DMS53 (cell line): Measurements from ENCODE around the gene DAPK1.

Experiments used
- DNase-seq: peaks from one replicate; lab custom pipeline; 2025; lab: John Stamatoyannopoulos, UW

Gene DAPK1

DNA sequence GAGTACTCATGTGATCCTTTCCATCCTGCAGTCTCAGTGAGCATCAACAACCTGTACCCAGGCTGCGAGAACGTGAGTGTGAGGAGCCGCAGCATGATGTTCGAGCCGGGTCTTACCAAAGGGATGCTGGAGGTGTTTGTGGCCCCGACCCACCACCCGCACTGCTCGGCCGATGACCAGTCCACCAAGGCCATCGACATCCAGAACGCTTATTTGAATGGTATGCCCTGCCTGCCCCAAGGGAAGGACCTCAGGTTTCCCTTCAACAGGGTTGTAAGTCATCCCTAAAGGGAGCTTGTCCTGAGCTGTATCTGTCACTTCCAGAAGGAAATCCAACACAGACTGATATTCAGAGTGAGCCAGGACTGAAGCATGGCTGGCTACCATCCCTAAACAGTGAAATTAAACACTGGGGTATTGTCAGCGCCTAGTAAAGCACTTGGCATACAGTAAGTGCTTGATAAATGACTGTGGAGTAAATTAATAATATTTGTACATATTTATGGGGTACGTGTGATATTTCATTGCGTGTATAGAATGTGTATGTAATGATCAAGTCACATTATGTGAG, 188.9 kb downstream of the DAPK1 start:
- DNase-seq = no peak

- DNase-seq = no peak
Observed at GRCh38 chr9:87687207-87687606, 189.5 kb downstream of the DAPK1 start.

GRCh38 chr9:87694236-87694755, 196.6 kb downstream of the DAPK1 start:
- DNase-seq = no peak

- DNase-seq = no peak
Observed at GRCh38 chr9:87695523-87695922, 197.9 kb downstream of the DAPK1 start.

DNA sequence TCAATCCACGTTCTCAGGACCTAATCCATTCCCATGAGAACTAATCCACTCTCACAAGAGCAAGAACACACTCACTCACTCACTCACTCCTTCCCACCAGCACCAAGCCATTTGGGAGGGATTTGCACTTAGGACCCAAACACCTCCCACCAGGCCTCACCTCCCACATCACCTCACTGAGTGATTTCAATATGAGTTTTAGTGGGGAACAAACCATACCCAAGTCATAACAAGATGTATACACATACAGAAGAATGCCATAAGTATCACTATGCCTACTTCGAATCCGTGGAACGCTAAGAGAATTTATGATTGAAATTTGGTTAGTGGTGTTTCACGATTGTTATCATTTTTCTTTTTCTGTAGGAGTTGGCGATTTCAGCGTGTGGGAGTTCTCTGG, 199.0 kb downstream of the DAPK1 start:
- DNase-seq = no peak

GRCh38 chr9:87698069-87698809, 200.6 kb downstream of the DAPK1 start:
- DNase-seq = no peak

- no peak for DNase-seq
Observed at GRCh38 chr9:87699835-87700234, 202.2 kb downstream of the DAPK1 start.

DNA sequence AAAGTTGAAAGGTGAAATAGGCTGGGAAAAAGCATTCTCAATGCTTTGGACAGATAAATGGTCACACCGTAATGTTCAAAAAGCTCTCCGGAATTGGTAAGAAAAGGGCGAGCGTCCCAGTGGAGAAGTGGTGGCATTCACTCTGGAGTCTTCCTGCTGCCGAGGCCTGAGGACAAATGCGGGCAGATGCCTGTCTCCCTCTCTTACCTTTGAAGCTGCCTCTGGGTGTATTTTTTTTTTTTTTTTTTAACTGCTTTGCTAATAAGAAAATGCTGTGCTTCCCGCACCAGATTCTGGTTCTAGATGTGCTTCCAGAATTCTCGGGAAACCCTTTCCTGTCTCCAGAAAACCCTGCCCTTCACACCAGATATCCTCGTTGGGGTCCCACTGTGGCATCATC, 203.8 kb downstream of the DAPK1 start:
- no peak for DNase-seq

DNA sequence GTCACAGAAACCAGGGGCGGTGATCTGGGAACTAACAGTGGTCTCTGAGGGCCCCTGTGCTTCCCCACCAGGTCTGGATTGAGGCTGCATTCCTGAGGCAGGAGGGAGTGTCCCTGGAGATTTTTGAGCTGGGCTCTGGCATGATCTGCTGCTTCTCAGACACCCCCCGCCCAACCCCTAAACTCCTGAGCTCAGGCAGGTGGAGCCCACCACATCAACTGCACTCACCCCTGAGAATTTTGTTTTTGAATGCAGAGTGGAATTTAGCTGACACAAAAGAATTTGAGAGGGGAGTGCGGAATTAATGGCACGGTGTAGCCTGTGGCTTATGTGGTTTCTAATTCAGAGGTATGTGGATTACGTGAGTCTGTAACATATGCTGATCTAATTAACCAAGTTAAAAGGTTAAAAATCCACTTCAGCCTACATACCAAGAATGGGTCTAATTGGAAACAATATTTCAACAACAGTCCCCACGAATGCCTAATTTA, 204.3 kb downstream of the DAPK1 start:
- no peak for DNase-seq

DNA sequence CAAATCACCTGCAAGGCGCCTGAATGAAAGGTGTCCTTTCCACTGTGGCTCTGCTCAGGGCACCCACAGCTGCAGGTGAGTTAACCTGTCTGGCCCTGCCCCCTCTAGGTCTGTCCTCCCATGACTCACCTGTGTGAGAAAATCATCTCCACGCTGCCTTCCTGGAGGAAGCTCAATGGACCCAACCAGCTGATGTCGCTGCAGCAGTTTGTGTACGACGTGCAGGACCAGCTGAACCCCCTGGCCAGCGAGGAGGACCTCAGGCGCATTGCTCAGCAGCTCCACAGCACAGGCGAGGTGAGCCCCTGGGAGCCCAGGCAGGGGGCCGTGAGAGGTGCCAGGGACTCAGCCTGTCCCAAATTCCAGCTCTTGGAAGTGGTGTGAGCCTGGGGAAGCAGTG, 205.3 kb downstream of the DAPK1 start:
- DNase-seq = no peak

DNA sequence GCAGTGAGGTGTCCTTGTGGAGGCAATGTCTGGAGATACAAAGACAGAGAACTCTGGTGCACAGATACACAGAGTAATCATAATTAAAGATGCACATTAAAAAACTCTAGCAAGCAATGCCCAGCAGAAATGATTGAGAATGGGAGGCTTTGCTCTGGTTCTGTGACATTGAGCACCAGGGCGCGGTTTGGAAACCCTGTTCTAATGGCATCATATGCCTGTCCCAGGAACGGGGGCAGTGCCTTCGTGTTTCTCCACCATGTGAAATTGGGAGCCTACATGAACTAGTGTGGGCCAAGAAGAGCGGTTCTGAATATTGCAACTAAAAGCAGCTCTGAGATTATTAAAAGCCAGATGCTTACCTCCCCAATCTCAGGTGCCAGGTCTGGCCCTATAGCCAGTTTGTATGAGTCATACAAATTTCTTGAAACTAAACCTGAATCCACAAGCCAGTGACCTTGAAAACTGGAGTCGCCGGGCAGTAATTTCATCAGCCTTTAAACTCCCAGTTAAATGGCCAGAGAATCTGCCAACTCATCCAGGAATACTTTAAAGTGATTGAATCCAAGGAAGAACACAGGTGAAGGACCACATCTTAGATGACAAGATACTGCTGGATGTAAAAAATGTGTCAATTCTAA, 206.1 kb downstream of the DAPK1 start:
- DNase-seq = no peak

- no peak for DNase-seq
Observed at GRCh38 chr9:87704342-87704741, 206.7 kb downstream of the DAPK1 start.

- DNase-seq = no peak
Observed at GRCh38 chr9:87706066-87706739, 208.5 kb downstream of the DAPK1 start.

GRCh38 chr9:87707805-87708506, 210.3 kb downstream of the DAPK1 start:
- DNase-seq = no peak

- DNase-seq = no peak
Observed at GRCh38 chr9:87708546-87708945, 210.9 kb downstream of the DAPK1 start.

- DNase-seq = no peak
Observed at GRCh38 chr9:87708986-87709728, 211.5 kb downstream of the DAPK1 start.

- no peak for DNase-seq
Observed at GRCh38 chr9:87710443-87710842, 212.8 kb downstream of the DAPK1 start.

DNA sequence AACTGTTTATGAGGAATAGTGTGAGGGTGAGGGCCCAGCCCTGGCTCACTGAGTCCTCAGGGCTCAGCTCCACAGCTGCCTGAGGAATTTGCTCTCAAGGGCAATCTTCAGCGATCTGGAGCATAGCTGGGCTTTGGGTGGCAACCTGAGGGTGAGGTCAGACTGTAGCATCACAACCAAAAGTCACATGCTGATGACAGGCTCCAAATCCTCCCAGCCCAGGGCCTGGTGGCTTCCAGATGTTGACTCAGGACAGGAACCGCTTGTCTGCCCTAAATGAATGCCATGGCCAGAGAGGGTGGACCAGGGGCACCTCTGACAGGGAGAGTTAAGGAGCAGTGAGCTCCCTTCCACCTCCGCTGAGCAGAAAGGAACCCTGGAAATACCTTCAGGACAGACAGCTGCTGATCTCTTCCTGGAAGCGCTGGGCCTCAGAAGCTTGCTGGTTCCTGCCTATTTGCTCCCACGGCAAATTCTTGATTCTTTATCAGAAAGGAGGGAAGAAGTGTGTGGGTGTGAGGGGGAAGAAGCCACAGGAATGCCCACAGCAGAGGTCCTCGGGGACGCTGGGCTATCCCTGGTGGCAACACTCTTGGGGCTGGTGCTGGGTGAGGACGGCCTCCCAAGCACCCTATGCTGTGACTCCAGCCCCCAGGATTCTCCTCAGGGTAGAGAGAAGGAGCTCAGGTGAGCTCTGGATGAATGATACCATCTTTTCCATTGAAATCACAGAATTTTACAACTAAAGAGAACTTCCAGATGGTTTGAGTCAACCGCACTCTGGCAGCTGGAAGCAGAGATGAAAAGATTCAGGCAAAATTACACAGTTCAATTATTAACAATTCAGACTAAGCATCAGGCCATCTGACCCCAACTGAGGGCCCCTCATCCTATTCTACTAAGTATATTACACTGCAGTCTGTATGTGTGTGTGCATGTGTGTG, 214.5 kb downstream of the DAPK1 start:
- no peak for DNase-seq

- no peak for DNase-seq
Observed at GRCh38 chr9:87712801-87713277, 215.2 kb downstream of the DAPK1 start.
